Stimulated activated CD8-positive, alpha-beta memory T cell treated with anti-CD3 and anti-CD28 coated beads, Interleukin-15, amount 100 ng/mL, for 1 hour (primary cell): Measurements from ENCODE around the gene FMNL1.
A peak's percentile ranks its signal among the peaks of the same experiment; 100 is the strongest.

Source experiments
- DNase-seq: peaks from one replicate; pipeline ENCODE4 v3.0.0-alpha.2; 2020; ENCODE audit warnings: low read depth

Gene FMNL1

GRCh38 chr17:45257115-45257514 lies 35.4 kb downstream of the FMNL1 start:
- no peak for DNase-seq

DNA sequence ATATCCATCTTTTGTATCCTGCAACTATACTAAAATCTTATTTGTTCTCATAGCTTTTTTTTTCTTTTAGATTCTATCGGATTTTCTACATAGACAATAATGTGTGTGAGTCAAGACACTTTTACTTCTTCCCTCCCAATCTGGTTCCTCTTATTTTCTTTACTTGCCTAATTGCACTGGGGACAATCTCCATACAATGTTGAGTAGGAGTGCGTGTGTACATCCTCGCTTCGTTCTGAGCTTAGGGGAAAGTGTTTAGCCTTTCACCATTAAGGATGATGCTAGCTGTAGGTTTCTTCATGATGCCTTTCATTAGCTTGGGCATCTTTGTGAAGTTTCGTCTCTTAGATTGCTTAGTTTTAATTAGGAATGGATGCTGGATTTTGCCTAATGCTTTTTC lies 37.3 kb downstream of the FMNL1 start:
- DNase-seq: no peak

GRCh38 chr17:45260204-45260783 lies 38.6 kb downstream of the FMNL1 start:
- DNase-seq: no peak

DNA sequence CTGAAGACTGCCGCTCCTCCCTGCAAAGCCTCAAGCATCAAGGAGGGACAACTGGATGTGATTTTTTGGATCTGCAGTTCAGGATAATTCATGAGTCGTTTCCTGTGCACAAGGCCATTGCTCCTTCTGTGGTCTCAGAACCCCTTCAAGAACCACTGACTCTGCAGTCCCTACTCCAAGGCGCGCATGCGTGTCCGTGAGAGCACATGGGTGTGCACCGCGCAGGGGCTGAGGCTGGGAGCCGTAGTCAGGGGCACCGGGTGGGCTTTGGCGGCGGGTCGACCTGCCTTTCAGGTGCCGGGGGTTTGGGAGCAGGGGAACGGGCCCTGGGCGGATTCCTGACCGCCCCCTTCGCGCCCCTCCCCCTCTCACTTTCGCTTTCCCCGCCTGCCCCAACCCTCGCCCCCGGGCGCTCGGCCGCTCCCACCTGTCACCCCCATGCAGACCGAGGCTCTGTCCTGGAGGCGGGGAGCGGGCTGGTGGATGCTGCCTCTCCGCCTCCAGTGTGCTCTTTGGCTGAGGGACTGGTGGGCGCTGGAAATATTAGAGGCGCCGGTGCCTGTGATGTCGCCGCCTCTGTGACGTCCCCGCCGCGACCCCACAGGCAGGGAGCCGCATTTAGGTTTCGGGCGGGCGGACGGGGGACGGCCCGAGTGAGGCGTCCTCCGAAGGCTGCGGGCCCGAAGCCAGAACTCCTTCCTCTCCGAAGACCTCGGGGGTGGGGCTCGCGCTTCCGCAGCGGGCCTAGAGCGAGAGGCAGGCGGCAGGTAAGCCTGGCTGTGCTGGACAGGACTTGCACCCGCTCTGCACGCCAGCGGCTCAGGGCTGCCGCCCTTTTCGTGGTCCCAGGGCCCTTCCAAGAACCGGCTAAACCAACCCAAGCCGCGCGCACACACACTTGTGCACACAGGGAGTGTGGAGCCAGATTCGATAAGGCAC lies 40.2 kb downstream of the FMNL1 start, which contains the start of gene SPATA32:
Gene SPATA32 (minus strand): TSS at position 518 of the 939 bp plus-strand sequence. CDS start 78 bp downstream, at position 440.
- DNase-seq: peak; percentile 33

GRCh38 chr17:45262516-45263476 lies 41.1 kb downstream of the FMNL1 start:
- no peak for DNase-seq

- DNase-seq: no peak
Measured at GRCh38 chr17:45263477-45263860, 41.8 kb downstream of the FMNL1 start.

DNA sequence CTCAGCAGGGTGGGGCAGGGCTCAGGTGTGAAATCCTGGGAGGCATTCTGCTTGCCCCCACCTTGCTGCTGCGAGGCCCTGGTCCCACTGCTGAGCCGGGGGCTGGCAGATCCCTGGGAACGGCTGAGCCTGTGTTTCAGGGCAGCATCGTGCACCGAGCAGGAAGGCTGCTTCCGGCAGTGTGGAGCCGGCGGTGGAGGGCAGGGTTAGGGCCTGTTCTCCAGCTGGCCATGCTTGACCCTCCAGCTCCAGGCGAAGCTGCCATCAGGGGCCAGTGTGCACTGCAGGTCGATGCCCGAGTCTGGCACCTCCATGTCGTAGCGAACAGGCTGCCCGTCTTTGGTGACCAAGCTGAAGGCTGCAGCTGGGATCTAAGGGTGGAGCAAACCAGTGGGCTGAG lies 42.7 kb downstream of the FMNL1 start:
- DNase-seq: no peak

DNA sequence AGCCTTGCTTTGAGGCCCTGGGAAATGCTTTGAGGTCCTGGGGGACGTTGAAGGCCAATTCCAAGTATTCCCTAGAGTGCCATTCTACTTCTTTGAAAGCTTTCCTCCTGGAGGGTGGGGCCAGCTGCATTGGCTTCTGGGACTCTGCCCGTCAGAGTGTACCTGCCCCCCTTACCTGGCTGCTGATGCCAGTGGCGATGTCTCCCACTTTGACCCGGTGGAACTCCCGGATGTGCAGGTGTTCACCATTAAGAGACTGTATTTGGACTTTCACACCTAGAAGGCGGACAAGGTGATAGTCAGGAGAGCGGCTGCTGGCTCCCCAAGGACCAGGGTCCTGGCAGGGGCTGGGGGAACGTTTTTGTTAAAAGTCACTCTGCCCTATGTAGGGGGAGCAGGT lies 43.3 kb downstream of the FMNL1 start:
- no peak for DNase-seq

GRCh38 chr17:45265821-45266220 lies 44.1 kb downstream of the FMNL1 start:
- DNase-seq: no peak

GRCh38 chr17:45266372-45266926 lies 44.8 kb downstream of the FMNL1 start:
- DNase-seq: no peak

- DNase-seq: no peak
Measured at GRCh38 chr17:45267436-45268055, 45.9 kb downstream of the FMNL1 start.

DNA sequence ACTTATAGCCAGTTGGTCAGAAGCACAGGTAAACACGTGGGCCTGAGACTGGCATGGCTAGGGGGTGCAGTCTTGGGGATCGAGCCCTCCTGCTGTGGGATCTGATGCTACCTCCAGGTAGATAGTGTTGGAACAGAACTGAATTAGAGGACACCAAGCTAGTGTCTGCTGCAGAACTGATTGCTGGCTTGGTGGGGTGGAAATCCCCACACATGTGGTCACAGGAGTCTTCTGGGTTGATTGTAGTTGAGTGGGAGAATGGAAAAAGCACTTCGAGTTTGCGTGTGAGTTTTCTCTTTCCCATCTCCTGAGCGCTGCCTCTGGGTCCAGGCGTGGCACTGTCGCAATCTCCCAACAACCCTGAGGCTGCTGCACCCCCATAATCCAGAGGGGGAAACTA lies 48.2 kb downstream of the FMNL1 start:
- no peak for DNase-seq

DNA sequence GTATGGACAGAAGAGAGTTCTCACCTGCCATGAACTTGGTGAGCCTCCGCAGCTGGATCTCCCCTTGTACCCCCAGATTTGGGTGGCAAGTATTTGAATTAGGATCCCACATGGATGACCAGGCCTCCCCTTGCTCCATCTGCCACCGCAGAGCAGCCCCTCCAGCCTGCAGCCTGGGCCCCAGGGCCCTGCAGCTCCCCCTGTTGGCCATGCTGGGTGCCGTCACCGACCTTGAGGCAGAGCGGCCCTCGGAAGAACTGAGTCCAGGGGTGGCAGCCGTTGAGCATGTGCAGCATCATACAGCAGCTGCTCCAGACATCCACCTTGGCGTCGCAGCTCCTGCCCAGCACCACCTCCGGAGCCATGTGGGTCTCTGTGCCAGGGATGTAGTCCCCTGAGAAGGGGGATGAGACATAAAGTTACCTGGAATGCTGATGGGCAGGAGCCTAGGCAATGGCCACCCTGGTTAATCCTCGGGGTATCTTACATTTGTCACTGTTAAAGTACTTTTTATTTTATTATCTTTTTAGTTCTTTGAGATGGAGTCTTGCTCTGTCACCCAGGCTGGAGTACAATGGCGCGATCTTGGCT lies 49.2 kb downstream of the FMNL1 start:
- DNase-seq: peak; percentile 38

GRCh38 chr17:45271603-45272002 lies 49.9 kb downstream of the FMNL1 start:
- DNase-seq: no peak

- no peak for DNase-seq
Measured at GRCh38 chr17:45273551-45273957, 51.9 kb downstream of the FMNL1 start.

GRCh38 chr17:45274033-45274432 lies 52.3 kb downstream of the FMNL1 start:
- no peak for DNase-seq

- DNase-seq: no peak
Measured at GRCh38 chr17:45276031-45276430, 54.3 kb downstream of the FMNL1 start.

GRCh38 chr17:45277216-45277849 lies 55.6 kb downstream of the FMNL1 start:
- DNase-seq: peak; percentile 79

GRCh38 chr17:45277992-45278391 lies 56.3 kb downstream of the FMNL1 start:
- DNase-seq: no peak

GRCh38 chr17:45279898-45280297 lies 58.2 kb downstream of the FMNL1 start:
- DNase-seq: no peak
